ENCODE data around the gene ZC3H13.

DNA sequence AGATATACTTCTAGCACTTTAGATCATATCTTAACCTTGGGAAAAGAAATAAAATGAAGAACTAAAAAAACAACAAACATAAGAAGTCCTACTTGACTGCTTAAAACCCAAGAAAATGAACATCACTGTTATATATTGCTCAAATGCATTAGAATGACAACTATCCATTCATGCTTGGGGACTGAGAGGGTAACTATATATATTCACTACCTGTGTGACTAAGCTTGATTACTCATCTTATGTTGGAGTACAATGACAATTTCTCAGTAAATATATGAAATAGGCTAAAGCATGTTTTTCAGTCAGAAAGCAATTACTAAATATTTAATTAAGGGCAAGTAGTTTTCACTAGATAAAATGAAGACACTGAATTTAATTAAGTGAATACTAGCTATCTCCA is 40.1 kb downstream of the ZC3H13 start:
- TF ChIP-seq, protein P1, sequence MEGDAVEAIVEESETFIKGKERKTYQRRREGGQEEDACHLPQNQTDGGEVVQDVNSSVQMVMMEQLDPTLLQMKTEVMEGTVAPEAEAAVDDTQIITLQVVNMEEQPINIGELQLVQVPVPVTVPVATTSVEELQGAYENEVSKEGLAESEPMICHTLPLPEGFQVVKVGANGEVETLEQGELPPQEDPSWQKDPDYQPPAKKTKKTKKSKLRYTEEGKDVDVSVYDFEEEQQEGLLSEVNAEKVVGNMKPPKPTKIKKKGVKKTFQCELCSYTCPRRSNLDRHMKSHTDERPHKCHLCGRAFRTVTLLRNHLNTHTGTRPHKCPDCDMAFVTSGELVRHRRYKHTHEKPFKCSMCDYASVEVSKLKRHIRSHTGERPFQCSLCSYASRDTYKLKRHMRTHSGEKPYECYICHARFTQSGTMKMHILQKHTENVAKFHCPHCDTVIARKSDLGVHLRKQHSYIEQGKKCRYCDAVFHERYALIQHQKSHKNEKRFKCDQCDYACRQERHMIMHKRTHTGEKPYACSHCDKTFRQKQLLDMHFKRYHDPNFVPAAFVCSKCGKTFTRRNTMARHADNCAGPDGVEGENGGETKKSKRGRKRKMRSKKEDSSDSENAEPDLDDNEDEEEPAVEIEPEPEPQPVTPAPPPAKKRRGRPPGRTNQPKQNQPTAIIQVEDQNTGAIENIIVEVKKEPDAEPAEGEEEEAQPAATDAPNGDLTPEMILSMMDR (conservative IDR thresholded peaks at IDR 0.05; ENCODE audit: low read length): no peak
- no peak for TF ChIP-seq EZH2phosphoT487 (IDR thresholded peaks at IDR 0.05; ENCODE audit: borderline replicate concordance)

All from Loucy (cell line).